ENCODE results near the gene NUP133.

The NUP133 gene

DNA sequence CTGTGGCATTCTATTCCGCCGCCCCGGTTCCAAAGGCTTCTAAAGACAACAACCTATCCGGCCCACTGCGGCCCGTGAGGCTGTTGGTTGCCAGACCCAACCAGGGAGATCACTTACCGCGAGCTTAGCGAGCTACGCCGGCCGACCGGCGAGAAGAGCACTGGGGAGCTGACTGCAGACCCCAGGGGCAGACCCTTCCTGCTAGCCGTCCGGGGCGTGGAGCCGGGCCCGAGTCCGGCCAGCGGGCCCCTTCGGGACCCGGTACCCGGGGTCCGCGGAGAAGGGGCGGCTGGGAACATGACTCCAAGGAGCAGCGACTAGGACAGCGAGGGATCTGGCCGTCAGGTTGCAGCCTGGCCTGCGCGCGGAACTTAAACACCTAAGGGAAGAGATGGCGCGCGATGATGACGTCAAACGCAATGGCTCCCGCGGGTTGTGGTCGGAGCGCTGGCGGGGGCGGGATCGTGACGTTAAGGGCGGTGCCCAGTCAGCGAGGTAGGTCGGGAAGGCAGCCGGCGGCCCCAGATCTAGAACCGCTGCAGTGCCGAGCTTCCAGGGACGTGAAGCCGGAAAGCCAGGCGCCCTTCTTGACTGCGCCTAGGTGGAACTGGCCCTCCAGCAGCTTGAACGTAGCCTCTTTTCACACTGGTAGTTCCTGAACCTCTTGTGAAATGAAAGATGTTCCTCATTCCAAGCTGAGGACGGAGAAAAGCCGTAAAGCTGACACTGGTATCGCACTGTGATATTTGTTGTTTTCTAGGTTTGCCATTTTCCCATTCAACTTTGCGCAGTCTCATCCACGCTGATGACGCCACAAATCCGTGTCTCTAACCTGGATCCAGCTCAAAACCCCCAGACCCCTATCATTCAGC lies at the start of gene NUP133:
NUP133 (minus strand) TSS at position 391 of the 872 bp plus-strand sequence; CDS start at position 299, 92 bp downstream.
- H3K27ac Mint-ChIP-seq = peak within 1 kb of the TSS; percentile 92
- peaks cover 19% of the 10 kb centered on the region for H3K4me1 Mint-ChIP-seq (ENCODE audit: low read depth)
- H3K36me3 Mint-ChIP-seq (ENCODE audit: low read depth) = peaks cover 7% of the 10 kb centered on the region
- peak within 1 kb of the TSS; percentile 88 for H3K4me3 Mint-ChIP-seq
- no peaks in the 10 kb centered on the region for H3K27me3 Mint-ChIP-seq (ENCODE audit: low read depth)
- no peaks in the 10 kb centered on the region for H3K9me3 Mint-ChIP-seq

DNA sequence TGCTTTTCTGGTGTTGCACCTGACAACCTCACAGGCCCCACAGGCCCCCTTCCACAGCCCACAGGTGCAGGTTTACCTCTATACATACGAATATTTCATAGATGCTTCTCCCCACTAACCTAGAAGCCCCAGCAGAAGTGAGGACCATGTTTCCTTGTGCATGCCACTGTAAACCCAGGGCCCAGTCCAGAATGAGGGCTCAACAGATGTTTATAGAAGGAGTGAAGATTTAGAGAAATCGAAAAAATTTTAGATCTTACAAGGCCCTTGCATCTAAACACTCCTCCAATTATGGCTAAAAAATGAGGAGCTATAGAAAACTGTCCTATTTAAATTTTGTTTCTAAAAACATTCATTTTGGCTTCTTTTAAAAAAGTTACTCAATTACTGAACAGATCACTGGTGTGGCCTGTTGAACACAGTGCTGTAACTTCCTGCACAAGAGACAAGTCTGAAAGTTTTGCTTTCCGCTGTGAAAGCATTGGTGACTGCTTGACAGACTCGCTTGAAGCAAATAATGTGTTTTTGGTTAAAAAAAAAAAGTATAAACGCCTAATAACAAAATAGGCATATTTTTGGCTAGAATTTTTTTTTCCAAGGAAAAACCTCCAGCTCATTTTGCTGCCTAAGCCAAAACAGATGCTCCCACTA lies 49.2 kb upstream of the NUP133 start:
- Mint-ChIP-seq H3K9me3 (no peaks in the 10 kb centered on the region), H3K36me3 (ENCODE audit: low read depth) (peaks cover 8% of the 10 kb centered on the region), H3K27me3 (ENCODE audit: low read depth) (no peaks in the 10 kb centered on the region), H3K4me3 (peak overlapping the region; percentile 86), H3K4me1 (ENCODE audit: low read depth) (peaks cover 32% of the 10 kb centered on the region), H3K27ac (peak overlapping the region; percentile 89)

DNA sequence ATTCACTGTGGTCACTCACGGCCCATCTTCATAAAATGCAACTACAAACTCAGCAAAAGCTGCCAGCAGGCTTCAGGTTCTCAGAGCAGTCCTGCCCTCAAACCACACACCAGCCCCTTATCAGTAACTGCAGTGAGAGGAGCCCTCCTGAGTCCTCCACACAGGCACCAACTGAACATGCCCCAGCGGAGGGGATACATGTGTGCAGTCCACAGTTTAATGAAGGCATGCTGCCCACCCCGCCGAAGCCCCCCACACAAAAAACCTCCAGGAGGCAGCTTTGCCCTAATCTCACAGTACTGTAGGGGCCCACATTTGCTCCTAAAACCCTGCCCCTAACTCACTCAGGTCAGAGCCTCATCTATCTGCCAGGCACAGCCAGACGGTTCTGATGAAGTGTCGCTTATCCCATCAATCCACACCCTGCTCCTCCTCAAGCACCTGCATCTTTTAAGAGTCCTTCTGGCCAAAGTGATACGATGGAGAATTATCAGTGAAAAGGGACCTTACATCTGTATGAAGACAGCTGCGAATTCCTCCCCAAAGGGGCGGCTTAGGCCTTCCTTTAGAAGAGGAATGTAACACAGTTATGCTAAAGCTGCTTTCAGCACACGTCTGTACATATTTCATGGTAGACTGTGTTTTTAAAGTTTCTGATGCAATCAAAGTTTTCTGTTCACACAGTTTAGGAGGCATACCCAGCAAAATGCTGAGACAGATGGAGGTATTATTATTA lies 46.9 kb upstream of the NUP133 start:
- peaks cover 34% of the 10 kb centered on the region for H3K4me1 Mint-ChIP-seq (ENCODE audit: low read depth)
- H3K27ac Mint-ChIP-seq = no peak overlapping the region
- H3K27me3 Mint-ChIP-seq (ENCODE audit: low read depth) = no peaks in the 10 kb centered on the region
- H3K36me3 Mint-ChIP-seq (ENCODE audit: low read depth) = peaks cover 9% of the 10 kb centered on the region
- no peaks in the 10 kb centered on the region for H3K9me3 Mint-ChIP-seq
- no peak overlapping the region for H3K4me3 Mint-ChIP-seq

DNA sequence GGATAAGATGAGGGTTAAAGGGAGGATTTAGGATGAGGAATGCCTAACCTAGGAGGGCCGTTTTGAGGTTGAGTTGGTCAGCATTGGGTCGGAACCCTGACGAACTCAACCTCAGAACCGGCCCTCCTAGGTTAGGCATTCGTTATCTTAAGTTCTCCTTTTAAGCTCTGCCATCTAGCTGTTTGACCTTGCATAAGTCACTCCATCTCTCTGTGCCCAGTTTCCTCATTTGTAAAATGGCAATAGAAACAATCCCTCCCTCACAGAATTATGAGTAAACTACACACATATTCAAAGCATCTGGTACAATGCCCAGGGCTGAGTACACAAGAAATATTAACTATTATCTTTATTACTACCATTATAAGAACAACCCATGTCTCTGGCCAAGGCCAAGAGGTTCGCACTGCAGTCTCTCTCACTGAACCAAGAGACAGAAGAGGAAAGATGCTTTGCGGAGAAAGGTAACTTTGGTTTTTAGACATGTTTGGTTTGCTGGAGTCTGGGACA lies 45.5 kb upstream of the NUP133 start:
- Mint-ChIP-seq H3K4me3 (no peak overlapping the region), H3K27ac (no peak overlapping the region), H3K36me3 (ENCODE audit: low read depth) (peaks cover 9% of the 10 kb centered on the region), H3K27me3 (ENCODE audit: low read depth) (no peaks in the 10 kb centered on the region), H3K9me3 (no peaks in the 10 kb centered on the region), H3K4me1 (ENCODE audit: low read depth) (peaks cover 30% of the 10 kb centered on the region)

DNA sequence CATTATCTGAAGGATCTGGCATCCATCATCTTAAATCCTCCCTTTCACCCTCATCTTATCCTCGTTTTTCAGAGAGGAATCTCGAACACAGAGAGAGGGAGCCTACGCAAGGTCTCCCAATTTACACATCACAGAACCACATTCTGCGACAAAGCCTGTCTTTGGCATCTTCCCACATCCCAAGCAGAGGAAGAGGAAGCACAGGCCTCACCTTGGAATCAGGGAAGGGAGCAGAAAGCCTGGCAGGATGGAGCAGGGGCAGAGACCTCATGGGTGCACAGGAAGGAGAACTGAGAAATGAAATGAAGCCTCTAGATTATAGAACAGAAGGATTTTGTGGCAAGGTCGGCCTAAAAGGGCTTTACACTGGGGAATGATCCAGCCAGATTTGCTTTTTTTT lies 44.6 kb upstream of the NUP133 start:
- H3K9me3 Mint-ChIP-seq = no peaks in the 10 kb centered on the region
- H3K36me3 Mint-ChIP-seq (ENCODE audit: low read depth) = peaks cover 9% of the 10 kb centered on the region
- no peak overlapping the region for H3K4me3 Mint-ChIP-seq
- peaks cover 30% of the 10 kb centered on the region for H3K4me1 Mint-ChIP-seq (ENCODE audit: low read depth)
- H3K27me3 Mint-ChIP-seq (ENCODE audit: low read depth) = no peaks in the 10 kb centered on the region
- H3K27ac Mint-ChIP-seq = no peak overlapping the region

DNA sequence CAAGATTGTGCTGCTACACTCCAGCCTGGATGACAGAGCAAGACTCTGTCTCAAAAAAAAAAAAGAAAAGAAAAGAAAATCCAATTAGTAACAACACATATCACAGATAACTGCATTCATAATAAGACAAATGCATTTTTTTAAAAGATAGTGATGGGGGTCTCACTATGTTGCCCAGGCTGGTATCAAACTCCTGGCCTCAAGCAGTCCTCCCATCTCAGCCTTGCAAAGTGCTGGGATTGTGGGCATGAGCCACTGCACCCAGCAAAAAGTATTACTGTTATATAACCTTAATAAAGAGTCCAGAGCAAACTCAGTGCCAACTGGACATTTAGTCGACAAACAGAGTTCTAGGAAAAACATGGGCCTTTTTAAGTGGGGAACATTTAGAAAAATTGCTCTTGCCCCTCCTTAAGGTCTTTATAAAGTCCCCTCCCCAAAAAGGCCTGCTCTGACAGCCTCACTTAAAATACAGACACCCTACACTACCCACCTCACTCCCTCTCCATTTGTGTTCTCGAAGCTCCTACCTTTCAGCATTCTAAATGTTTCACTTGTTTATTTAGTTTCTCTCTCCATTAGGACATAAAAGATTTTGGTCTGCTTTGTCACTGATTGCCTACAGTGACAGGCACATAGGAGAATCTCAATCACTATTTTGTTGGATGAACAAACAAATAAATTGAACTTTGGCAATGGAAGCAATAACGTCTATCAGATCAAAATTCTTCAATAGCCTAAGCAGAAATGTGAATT lies 42.8 kb upstream of the NUP133 start:
- H3K27ac Mint-ChIP-seq = no peak overlapping the region
- H3K4me3 Mint-ChIP-seq = no peak overlapping the region
- peaks cover 14% of the 10 kb centered on the region for H3K36me3 Mint-ChIP-seq (ENCODE audit: low read depth)
- H3K4me1 Mint-ChIP-seq (ENCODE audit: low read depth) = peaks cover 18% of the 10 kb centered on the region
- no peaks in the 10 kb centered on the region for H3K9me3 Mint-ChIP-seq
- no peaks in the 10 kb centered on the region for H3K27me3 Mint-ChIP-seq (ENCODE audit: low read depth)

DNA sequence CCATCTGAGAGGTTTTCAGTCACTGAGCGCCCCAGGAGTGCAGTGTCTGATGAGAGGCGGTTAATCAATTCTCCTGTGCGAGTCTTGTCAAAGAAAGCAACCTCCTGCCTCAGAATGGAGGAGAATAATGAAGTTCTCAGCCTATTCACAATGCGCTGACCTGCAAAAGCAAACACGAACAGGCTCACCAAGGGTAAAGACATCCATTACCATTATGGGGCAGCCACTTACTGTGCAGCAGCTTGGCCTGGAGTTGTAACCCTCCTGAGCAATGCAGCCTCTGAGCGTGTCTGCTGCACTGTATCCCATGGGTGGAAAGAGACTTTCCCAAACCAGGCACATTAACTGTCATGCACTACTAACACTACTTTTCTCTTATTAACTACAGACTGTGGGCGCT lies 39.4 kb upstream of the NUP133 start:
- Mint-ChIP-seq H3K36me3 (ENCODE audit: low read depth) (peaks cover 28% of the 10 kb centered on the region), H3K4me3 (no peak overlapping the region), H3K4me1 (ENCODE audit: low read depth) (peaks cover 16% of the 10 kb centered on the region), H3K9me3 (no peaks in the 10 kb centered on the region), H3K27ac (no peak overlapping the region), H3K27me3 (ENCODE audit: low read depth) (no peaks in the 10 kb centered on the region)

DNA sequence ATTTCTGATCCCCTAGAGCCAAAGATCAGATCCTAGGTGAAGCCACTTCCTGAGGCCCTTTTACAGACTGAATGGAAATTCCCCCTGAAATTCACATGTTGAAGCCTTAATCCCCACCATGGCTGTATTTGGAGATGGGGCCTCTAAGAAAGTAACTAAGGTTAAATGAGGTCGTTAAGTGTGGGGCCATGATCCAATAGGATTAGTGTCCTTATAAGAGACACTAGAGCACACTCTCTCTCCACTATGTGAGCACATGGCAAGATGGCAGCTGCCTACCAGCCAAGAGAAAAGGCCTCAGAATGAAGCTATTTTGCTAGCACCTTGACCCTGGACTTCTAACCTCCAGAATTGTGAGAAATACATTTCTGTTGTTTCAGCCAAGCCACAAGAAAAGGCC lies 36.4 kb upstream of the NUP133 start:
- Mint-ChIP-seq H3K4me3 (no peak overlapping the region), H3K36me3 (ENCODE audit: low read depth) (peaks cover 40% of the 10 kb centered on the region), H3K27me3 (ENCODE audit: low read depth) (no peaks in the 10 kb centered on the region), H3K27ac (no peak overlapping the region), H3K4me1 (ENCODE audit: low read depth) (peaks cover 22% of the 10 kb centered on the region), H3K9me3 (no peaks in the 10 kb centered on the region)

DNA sequence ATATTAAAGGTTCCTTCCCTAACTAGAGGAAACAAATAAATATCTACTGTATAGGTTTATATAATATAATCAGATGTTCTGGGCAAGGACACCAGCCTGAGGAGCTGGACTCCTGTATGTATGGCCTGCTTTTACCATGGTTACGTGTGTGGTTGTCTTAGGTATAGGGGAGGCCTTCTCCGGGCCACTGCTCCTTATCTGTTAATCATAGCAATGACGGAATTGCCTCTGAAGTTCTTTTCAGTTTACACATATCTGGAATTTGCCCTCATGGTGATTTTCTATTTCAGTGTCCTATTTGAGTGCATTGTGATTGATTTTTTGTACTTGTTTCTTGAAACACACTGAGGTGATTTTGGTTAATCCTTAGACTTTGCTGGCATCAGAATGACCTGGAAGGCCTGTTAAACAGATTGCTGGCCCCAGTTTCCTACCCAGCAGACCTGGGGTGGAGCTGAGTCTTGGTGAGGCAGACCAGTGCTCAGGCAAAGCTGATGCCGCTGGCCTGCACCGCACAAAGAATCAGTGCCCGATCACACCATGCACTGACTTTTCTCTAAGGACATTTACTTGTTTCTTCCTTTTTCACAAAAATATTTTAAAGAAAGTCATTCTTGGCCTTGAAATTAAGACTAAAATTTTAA lies 31.8 kb upstream of the NUP133 start:
- Mint-ChIP-seq H3K36me3 (ENCODE audit: low read depth) (peaks cover 54% of the 10 kb centered on the region), H3K27me3 (ENCODE audit: low read depth) (no peaks in the 10 kb centered on the region), H3K4me3 (no peak overlapping the region), H3K9me3 (no peaks in the 10 kb centered on the region), H3K4me1 (ENCODE audit: low read depth) (peaks cover 24% of the 10 kb centered on the region), H3K27ac (no peak overlapping the region)

DNA sequence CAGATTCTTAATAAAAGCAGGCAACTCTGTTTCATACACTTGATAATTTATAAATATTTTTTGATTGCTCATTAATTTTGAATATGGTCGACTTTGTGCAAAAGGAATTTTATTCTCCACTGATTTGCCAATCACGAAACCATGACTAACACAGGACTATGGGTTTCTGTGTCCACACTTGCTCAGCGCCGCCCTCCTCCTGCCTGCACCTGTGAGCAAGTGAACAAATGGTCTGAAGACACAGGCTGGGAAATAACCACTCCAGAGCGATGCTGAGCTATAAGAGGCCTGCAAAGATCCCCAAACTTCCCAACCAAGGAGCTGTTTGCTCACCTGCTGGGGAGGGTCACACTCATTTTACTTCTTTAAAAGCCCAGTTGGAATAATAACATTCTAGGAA lies 30.8 kb upstream of the NUP133 start:
- H3K27ac Mint-ChIP-seq = no peak overlapping the region
- H3K9me3 Mint-ChIP-seq = no peaks in the 10 kb centered on the region
- no peaks in the 10 kb centered on the region for H3K27me3 Mint-ChIP-seq (ENCODE audit: low read depth)
- H3K4me1 Mint-ChIP-seq (ENCODE audit: low read depth) = peaks cover 23% of the 10 kb centered on the region
- H3K36me3 Mint-ChIP-seq (ENCODE audit: low read depth) = peaks cover 52% of the 10 kb centered on the region
- H3K4me3 Mint-ChIP-seq = no peak overlapping the region

DNA sequence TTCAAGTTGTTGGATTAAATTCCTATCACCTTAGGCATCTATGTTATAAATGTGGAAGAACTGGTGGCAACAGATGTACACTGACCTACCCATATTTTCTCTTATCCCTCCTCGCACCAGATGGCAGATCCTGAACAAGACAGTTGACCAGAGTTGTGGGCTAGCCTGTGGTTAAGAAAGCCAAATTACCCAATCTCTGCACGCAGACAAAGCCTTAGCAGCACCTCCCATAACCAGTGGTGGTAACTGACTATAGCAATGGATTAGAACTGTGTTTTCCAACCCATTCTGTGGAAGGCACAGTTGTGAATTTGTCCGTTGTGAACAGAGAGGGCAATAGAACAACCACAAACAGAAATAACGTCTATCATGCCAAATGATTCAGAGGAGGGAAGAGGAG lies 29.8 kb upstream of the NUP133 start:
- Mint-ChIP-seq H3K36me3 (ENCODE audit: low read depth) (peaks cover 49% of the 10 kb centered on the region), H3K4me3 (no peak overlapping the region), H3K9me3 (no peaks in the 10 kb centered on the region), H3K27me3 (ENCODE audit: low read depth) (no peaks in the 10 kb centered on the region), H3K4me1 (ENCODE audit: low read depth) (peaks cover 19% of the 10 kb centered on the region), H3K27ac (no peak overlapping the region)

DNA sequence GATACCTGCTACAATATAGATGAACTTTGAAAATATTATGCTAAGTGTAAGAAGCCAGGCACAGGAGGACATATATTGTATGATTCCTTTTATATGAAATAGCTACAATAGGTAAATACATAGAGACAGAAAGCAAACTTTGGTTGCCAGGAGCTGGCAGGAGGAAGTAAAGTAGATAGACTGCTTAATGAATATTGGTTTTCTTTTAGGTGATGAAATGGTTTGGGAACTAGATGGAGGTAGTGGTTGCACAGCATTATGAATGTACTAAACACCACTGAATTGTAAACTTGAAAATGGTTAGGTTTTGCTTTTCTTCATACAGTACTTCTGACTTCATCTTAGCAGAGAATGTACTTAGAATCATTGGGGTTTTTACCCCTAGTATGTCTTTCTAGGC lies 28.8 kb upstream of the NUP133 start:
- Mint-ChIP-seq H3K27ac (no peak overlapping the region), H3K4me1 (ENCODE audit: low read depth) (peaks cover 13% of the 10 kb centered on the region), H3K27me3 (ENCODE audit: low read depth) (no peaks in the 10 kb centered on the region), H3K4me3 (no peak overlapping the region), H3K36me3 (ENCODE audit: low read depth) (peaks cover 44% of the 10 kb centered on the region), H3K9me3 (no peaks in the 10 kb centered on the region)

DNA sequence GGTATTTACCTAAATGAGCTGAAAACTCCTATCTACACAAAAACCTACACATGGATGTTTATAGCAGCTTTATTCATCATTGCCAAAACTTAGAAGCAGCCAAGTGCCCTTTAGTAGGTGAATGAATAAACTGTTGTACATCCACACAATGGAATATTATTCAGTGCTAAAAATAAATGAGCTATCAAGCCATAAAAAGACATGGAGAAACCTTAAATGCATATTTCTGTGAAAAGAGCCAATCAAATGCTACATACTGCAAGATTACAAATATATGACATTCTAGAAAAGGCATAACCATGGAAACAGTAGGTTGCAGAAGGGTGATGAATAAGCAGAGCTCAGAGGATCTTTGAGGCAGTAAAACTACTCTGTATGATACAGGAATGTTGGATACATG lies 27.1 kb upstream of the NUP133 start:
- no peak overlapping the region for H3K4me3 Mint-ChIP-seq

DNA sequence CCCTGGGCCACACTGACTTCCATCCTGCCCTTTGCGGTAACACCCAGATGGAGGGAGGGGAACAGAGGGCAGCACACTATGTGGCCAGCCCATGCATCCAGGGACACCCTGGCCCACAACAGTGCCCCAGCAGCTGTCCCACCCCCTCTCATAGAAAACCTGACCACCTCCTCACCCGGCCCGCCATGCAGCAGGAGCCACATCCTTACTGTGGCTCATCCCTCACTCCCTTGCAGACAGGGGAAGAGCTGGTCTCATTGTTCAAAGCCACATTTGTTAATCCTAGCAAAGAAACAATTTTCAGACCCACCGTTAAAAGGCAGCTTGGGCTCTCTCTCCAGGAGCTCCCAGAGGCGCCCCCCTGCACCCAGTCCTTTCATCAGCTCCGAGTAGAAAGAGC lies 23.2 kb upstream of the NUP133 start:
- Mint-ChIP-seq H3K36me3 (ENCODE audit: low read depth) (peaks cover 38% of the 10 kb centered on the region), H3K27me3 (ENCODE audit: low read depth) (no peaks in the 10 kb centered on the region), H3K27ac (no peak overlapping the region), H3K4me3 (no peak overlapping the region), H3K9me3 (no peaks in the 10 kb centered on the region), H3K4me1 (ENCODE audit: low read depth) (peaks cover 5% of the 10 kb centered on the region)

More for the DNA sequence above, 27.1 kb upstream of the NUP133 start:
- Mint-ChIP-seq H3K4me1 (ENCODE audit: low read depth) (peaks cover 9% of the 10 kb centered on the region), H3K27ac (no peak overlapping the region), H3K27me3 (ENCODE audit: low read depth) (no peaks in the 10 kb centered on the region), H3K9me3 (no peaks in the 10 kb centered on the region), H3K36me3 (ENCODE audit: low read depth) (peaks cover 41% of the 10 kb centered on the region)

Data from T-helper 1 cell treated with Interleukin-12 subunit alpha and Interleukin-12 subunit beta and Interleukin-4 antibody, amounts not matched to agents 30 μg/mL and 1 μg/mL, for 36 hours (primary cell).